Measurements from ENCODE around the gene TWIST2.

GRCh38 chr2:238861766-238862315, 14.0 kb downstream of the TWIST2 start:
- TF ChIP-seq HCFC1 (IDR thresholded peaks at IDR 0.05; ENCODE audit: low read length), result no peak
- no peak for TF ChIP-seq NFYB (IDR thresholded peaks at IDR 0.05; ENCODE audit: insufficient read depth, low read depth, low read length)
- TF ChIP-seq, protein P1, sequence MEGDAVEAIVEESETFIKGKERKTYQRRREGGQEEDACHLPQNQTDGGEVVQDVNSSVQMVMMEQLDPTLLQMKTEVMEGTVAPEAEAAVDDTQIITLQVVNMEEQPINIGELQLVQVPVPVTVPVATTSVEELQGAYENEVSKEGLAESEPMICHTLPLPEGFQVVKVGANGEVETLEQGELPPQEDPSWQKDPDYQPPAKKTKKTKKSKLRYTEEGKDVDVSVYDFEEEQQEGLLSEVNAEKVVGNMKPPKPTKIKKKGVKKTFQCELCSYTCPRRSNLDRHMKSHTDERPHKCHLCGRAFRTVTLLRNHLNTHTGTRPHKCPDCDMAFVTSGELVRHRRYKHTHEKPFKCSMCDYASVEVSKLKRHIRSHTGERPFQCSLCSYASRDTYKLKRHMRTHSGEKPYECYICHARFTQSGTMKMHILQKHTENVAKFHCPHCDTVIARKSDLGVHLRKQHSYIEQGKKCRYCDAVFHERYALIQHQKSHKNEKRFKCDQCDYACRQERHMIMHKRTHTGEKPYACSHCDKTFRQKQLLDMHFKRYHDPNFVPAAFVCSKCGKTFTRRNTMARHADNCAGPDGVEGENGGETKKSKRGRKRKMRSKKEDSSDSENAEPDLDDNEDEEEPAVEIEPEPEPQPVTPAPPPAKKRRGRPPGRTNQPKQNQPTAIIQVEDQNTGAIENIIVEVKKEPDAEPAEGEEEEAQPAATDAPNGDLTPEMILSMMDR (IDR thresholded peaks at IDR 0.05 in 2 of 3, conservative IDR thresholded peaks at IDR 0.05 in 1 of 3; ENCODE audit: control insufficient read depth in 2 of 3, extremely low read depth in 1 of 3, insufficient read depth in 1 of 3, low read depth in 3 of 3, low read length in 3 of 3), result no peak
- TF ChIP-seq NFIC (IDR thresholded peaks at IDR 0.05; ENCODE audit: low read depth, low read length), result no peak
- TF ChIP-seq EZH2 (IDR thresholded peaks at IDR 0.05; ENCODE audit: borderline replicate concordance, control insufficient read depth, low read depth, low read length), result no peak
- no peak for TF ChIP-seq CHD2 (IDR thresholded peaks at IDR 0.05; ENCODE audit: borderline replicate concordance, low read depth, low read length)
- TF ChIP-seq TCF12 (IDR thresholded peaks at IDR 0.05; ENCODE audit: low read depth, low read length), result no peak
- no peak for TF ChIP-seq MYC (IDR thresholded peaks at IDR 0.05; ENCODE audit: insufficient read depth, insufficient read length, insufficient replicate concordance, low read length, severe bottlenecking)
